ENCODE results near the gene FOSL1.

FOSL1 gene

DNA sequence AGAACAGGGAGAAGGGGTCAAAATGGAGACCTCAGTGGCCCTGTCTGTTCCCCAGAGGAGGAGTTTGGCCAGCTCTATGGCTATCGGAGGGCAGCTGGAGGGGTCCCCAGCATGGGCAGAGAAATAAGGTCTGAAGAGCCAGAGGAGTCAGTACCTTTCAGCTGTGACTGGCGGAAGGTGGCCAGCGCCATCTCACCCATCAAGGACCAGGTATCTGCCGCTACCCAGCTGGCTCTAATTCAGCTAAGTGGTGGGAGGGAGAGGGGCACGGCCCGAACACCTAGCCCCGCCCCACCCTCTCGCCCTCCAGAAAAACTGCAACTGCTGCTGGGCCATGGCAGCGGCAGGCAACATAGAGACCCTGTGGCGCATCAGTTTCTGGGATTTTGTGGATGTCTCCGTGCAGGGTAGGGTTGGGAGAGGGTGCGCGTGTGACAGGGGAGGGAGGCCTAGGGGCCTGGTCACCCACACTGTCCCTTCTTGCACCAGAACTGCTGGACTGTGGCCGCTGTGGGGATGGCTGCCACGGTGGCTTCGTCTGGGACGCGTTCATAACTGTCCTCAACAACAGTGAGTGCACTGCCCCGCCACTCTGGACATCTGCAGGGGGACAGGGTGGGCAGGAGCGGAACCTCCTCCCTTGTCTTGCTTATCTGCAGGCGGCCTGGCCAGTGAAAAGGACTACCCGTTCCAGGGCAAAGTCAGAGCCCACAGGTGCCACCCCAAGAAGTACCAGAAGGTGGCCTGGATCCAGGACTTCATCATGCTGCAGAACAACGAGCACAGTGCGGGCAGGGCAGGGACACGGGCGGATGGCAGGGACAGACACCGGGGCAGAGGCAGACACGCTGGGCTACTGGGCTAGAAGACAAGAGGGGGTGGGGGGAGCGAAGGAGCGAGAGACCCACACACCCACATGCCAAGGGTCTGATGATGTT lies 17.8 kb downstream of the FOSL1 start:
- DNase-seq (ENCODE audit: low read depth), result no peak

DNA sequence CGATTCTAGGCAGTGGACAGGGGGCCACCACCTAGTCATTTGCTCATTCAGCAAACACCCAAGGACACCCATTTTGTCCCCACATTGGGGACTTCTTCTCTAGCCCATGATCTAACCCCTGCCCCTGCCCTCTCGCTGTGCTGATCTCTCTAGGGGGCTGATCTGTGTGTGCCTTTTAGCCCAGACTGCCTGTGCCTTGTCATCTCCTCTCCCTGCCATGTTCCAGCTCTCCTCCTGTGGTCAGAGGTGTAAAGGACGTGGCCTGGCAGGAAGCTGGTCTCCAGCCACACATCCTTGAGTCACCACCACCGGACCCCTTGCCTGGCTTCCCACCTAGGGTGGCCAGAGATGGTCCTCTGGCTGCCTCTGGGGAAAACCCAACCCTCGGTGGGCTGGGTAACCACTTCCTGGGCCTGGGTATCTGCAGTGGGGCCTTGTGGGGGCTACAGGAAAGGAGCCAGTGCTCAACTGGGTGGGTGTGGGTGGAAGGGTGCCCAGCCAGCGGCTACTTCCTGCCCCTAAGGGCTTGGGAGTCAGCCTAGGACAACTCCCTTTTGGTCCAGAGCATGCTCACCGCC lies 19.3 kb downstream of the FOSL1 start:
- no peak for DNase-seq (ENCODE audit: low read depth)

DNA sequence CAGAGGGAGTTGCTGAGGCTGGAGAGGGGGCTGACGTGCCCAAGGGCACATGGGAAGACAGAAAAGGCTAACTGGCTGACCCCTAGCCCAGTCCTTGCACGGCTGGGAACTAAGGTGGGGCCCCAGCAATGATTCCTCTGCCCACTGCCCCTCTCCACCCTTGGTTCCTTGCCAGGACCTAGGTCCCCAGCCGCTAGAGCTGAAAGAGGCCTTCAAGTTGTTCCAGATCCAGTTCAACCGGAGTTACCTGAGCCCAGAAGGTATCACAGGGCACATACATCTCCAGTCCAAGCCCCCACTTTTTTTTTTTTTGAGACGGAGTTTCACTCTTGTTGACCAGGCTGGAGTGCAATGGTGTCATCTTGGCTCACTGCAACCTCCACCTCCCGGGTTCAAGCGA lies 20.2 kb downstream of the FOSL1 start:
- DNase-seq (ENCODE audit: low read depth), result no peak

DNA sequence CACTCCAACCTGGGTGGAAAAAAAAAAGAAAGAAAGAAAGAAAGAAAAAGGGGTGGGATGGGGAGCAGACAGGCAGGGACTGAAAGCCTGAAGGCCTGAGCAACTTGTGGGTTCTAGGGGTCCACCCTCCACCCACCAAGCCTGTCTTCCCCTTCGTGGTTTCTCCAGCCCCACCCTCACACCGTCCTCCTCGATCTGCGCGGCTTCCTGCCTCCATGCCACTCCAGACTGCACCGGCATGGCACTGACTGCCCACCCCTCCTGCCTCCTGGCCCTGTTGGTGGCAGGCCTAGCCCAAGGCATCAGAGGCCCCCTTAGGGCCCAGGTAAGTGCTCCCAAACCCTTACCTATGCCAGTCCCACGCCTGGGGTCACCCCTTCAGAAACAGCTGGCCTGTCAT lies 20.6 kb downstream of the FOSL1 start, which contains the start of gene CTSW:
TSS of gene CTSW (plus strand) at position 221 of the 400 bp plus-strand sequence. CDS start at position 239, 18 bp downstream.
- DNase-seq (ENCODE audit: low read depth), result peak; percentile 45

DNA sequence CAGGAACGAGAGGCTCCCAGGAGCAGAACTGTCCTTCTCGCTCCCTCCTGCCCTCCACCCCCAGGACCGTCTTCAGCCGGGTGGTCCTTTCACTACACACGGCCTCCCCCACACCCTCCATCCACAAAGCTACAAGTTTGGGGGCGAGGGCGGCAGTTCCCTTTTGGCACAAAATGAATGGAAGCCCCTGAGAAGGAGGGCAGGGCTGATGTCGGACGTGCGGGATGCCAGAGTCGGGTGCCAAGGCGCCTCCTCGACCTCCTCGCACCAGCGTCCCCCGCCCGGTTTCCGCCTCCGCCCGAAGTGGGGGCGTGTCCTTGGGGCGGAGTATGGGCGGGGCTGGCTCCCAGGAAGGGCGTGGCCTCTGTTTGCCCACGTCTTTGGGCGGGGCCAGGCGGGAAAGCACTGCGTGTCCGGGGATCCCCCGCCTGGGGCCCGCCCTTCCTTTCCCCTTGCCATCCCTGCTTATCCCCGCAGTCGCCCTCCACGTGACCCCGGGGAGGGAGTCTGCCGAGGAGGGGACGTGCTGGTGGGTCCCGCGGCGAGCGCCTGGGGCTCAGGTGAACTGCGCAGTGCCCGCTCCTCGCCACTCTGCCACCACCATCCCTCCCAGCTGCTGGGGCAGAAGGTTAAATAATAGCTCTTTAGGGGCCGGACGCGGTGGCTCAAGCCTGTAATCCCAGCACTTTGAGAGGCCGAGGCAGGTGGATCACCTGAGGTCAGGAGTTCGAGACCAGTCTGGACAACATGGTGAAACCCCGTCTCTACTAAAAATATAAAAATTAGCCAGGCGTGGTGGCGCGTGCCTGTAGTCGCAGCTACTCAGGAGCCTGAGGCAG lies 26.7 kb downstream of the FOSL1 start:
- peak; percentile 91 for DNase-seq (ENCODE audit: low read depth)

DNA sequence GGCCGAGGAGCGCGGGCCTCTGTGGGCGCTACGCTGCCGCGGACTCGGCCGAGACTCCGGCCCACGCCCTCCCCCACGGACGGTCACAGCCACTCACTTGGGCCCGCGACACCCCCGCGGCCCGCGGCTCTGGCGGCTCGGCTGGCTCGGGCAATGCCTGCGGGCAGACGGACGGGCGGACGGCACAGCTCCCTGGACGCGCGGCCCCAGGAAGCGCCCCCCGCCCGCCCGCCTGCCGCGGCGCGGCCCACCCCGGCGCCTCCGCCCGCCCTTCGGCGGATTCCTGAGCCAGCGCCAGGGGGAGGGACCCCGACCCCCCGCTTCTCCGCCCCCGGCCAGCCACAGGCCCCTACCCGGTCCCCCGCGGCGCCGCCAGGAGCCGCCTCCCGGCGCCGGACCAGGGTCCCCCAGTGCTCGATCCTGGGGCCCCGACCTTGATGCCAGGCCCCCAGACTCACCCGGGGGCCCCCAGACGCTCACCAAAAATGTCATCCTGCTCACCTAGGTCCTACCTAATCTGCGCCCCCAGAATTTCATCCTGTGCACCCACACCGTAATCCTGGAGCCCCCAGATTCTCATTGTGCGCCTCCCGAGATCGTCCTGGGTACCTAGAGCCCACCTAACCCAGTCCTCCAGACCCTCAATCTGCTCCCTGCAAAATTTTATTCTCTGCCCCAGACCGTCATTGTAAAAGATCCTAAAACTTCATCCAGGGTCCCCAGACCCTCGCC lies 27.4 kb downstream of the FOSL1 start, which contains the start of gene EFEMP2:
TSS of gene EFEMP2 (minus strand) at position 215 of the 732 bp plus-strand sequence. CDS start 446 bp downstream, outside the sequence.
- no peak for DNase-seq (ENCODE audit: low read depth)

DNA sequence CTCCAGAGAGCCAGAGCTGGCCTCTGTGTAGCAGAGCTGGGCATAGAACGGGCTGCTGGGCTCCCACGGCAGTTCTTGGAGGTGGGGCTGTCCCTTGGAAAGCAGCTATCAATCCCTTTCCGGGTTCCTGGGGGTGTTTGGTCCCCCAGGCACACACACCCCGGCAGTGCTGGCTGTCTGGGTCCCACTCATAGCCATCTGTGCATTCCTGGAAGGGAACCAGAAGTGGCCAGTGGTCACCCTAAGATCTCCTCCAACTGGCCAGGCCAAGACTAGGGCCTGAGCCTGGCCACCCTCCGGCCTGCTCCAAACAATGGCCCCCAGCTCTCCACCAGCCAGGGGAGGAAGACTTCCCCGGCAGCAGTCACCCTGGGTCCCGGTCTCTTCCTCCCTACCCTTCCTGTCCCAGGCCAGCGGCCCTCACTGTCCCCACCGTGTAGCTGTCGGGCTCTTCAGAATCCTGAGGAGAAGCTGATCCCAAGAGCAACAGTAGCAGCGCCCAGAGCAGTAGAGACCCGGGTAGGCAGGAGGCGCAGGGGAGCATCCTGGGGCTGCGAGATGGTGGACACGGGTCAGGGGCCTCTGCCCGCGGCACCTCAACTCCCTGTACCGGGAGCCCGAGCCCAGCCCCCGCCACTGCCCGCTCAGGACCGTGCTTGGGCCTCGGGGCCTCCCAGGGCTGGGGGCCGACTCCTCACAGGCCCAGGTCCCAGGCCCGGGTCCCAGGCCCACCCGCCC lies 28.2 kb downstream of the FOSL1 start:
- DNase-seq (ENCODE audit: low read depth), result no peak

DNA sequence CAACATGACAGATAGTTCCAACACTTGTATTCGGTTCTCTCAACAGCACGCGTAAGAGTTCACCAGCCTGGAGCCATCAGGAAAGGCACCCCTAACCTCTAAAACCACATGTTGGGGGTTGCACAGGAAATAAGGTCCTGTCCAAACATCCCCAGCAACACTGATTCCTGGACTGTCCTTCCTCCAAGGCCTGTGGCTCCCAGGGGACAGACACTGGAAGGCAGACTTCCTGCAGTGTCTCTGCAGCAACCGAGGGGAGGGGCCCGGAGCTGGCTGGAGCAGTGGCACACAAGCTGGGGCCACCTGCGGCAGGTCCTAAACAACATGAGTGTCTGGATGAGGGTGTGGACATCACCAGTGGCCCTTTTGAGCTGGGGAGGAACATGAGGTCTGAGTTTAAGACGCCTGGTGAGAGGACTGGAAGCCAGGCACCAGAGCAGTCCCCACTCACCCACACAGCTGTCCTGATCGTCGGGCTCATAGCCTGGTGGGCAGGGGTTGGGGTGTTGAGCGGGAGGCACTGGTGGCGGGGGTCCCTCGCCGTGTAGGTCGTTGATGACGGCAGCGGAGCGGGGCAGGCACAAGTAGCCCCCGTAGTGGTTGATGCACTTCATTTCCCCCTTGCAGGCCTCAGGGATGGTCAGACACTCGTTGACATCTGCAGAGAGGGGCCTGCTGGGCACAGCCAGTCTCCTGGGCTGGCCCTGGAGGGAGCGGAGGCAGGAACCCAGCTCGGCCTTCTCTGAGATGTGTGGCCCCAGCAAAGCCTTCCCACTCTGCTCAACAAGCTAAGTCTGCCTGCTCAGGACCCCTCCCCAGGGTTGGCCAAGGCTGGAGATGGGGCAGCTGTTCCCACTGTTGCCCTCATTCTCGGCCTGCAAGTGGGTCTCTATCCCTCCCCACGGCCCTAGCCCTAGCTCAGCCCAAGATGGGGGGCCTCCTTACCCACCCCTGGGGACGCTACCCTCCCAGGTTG lies 29.2 kb downstream of the FOSL1 start:
- DNase-seq (ENCODE audit: low read depth), result no peak

DNA sequence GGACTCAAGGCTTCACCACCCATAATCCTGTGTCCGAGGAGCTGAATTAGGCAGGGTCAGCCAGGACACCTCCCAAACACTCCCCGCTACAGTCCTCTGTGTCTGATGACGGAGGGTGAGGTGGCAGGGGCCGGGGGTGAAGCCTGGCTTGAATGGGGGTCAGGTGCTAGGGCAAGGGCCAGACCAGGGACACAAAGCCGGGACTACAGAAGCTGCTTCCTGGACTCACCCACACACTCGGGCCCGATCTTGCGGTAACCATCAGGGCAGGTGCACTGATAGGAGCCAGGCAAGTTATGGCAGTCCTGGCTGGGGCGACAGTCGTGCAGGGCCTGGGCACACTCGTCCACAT lies 29.9 kb downstream of the FOSL1 start:
- no peak for DNase-seq (ENCODE audit: low read depth)

DNA sequence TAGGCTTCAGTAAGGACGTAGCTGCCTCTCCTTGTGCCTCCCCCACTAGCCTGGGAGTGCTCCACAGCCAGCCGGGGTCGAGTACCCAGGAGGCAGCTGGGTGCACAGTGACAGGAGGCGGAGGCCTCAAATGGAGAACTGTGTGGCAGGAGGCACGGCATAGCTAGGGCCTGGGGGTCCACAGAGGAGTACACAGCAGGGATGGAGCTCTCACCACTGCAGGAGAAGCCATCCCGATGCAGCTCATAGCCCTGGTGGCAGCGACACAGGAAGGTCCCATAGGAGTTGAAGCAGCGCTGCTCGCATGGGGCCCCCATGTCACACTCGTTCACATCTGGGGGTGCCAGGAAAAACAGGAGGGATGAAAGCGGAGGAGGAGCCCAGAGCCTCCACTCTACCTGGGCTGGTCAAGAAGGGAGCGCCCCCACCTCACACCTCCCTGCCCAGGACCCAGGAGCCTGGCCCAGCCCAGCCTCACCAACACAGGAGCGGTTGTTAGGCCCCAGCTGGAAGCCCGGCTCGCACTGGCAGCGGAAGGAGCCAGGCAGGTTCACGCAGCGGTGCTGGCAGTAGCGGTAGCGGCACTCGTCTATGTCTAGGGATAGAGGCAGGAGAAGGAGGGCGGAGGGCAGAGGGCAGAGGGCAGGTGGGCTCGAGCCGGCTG lies 30.4 kb downstream of the FOSL1 start:
- DNase-seq (ENCODE audit: low read depth), result no peak

DNA sequence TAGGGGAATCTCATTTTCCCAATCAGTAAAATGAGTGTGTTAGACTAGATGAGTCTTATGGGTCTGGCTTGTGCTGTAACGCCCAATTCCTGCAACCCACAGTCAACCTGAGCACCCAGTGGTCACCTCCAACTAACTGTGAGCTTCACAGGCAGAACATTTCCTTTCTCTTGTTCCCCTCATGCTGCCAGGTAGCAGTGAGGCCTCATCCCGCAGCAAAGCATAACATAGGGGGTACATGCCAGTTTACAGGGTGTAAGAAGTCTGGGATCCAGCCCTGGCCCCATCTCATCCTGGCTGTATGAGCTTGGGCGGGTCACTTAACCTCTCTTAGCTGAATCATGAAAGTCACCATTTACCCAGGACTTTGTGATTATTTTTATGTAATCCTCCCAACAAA lies 31.3 kb downstream of the FOSL1 start:
- no peak for DNase-seq (ENCODE audit: low read depth)

DNA sequence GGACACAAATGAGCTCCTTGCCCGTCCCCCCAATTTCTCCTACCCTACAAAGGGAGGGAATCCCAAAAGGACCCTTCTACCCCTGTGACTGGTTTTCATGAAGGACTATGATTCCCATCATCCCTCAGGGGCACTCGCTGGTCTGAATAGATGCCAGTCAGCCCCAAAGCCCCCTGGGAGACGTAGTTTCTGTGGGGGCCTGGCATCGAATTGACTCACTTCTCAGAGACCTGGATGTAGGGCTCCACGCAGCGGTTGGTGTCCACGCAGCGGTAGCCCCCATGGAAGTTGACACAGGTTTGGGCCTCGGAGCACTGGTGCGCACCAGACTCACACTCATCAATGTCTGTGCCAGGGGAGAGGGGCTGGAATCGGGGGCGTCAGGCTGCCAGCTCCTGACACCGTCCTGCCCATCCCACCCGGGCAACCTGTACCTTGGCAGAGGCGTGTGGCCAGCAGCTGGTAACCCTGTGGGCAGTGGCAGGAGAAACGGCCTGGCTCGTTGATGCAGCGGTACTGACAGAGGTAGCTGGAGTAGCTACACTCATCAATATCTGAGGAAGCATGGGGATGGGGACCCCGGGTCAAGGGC lies 32.0 kb downstream of the FOSL1 start:
- no peak for DNase-seq (ENCODE audit: low read depth)

DNA sequence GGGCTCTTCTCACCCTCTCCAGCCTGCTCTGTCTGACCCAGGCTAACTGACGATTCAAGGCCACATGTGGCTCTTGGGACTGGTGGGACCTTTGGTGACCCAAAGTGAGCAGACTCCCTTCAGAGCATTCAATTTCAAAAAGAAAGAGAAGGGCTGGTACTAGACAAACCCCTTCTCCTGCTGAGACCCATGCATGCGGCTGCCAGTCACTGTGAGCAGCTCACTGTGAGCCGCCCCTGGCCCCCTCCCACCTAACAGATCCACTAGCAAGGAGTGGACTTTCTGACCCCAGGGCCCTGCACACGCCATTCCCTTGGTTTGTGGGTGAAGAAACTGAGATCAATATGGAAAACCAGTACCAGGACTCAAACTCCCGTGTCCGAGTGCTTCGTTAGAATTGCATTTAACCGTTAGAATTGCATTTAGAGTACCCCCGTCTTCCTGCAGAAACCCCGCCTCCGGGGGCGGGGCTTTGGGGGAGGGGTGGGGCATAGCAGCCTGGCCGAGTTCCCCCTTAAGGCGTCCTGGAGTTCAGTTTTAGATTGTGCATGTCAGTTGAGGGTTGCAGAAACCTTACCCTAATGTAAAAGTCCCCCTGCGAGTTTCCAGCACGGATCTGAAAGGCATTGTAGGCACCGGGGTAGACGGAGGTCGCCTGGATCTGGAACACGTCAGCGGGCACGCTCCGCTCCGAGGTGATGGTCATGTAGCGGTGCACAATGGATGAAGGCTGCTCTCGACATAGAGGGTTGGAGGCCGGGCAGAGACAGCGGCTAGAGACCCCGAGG lies 32.7 kb downstream of the FOSL1 start:
- peak; percentile 24 for DNase-seq (ENCODE audit: low read depth)

DNA sequence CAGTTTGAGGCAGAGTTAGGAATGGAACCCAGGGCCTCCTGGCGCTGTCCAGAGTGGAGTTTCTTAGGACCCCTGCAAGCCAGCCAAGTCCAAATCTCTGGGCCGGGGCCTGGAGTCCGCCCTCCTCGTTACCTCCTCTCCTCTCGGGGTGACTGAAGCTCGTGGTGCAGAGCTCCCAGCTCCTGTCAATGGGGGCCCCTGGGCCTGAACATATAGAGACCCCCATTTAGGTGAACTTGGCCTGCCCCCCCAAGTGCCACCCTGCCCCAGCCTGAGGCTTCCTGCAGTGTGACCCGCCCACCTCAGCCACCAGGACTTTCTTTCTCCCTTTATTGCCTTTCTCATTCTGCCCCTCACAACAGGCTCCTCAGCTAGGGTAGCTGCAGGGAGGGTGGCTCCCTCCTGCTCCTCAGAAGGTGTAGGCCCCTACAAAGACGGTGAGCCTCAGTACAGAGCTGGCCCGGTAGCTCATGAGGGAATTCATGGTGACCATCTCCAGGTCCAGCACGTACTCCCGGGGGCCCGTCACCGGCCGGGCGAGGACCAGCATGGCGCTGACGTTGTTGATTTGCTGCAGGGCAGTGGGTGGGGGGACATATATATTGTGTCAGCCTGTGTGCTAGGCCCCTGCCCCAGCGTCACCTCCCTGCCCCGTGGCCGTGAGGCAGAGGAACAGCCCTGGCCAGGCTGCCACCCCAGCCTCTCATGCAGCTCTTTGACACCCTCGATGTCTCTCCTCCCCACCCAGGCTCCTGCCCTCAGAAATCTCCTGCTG lies 33.5 kb downstream of the FOSL1 start:
- DNase-seq (ENCODE audit: low read depth), result no peak

DNA sequence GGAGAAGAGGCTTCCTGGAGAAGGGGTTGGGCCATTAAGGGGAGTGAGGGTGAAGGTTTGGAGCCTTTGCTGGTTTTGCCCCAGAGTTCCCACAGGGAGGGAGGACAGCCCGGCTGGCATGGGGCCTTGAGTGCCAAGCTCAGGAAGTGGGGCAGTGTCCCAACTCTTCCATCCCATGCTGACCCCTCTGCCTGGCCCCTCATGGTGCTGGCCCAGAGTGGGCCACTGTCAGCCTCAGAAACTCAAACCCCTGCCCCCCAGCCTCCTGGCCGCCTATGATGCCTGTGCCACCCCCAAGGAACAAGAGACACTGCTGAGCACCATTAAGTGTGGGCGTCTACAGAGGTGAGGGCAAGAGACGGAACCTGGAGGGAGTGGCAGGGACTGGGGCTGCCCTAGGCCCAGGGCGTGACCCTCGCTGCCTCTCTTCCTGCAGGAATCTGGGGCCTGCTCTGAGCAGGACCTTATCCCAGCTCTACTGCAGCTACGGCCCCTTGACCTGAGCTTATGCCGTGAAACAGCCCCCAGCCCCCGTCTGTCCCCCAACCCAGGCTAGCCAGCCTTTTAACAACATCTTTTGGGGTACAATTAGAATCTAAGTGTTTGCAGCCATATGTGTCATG lies 34.5 kb downstream of the FOSL1 start:
- no peak for DNase-seq (ENCODE audit: low read depth)

DNA sequence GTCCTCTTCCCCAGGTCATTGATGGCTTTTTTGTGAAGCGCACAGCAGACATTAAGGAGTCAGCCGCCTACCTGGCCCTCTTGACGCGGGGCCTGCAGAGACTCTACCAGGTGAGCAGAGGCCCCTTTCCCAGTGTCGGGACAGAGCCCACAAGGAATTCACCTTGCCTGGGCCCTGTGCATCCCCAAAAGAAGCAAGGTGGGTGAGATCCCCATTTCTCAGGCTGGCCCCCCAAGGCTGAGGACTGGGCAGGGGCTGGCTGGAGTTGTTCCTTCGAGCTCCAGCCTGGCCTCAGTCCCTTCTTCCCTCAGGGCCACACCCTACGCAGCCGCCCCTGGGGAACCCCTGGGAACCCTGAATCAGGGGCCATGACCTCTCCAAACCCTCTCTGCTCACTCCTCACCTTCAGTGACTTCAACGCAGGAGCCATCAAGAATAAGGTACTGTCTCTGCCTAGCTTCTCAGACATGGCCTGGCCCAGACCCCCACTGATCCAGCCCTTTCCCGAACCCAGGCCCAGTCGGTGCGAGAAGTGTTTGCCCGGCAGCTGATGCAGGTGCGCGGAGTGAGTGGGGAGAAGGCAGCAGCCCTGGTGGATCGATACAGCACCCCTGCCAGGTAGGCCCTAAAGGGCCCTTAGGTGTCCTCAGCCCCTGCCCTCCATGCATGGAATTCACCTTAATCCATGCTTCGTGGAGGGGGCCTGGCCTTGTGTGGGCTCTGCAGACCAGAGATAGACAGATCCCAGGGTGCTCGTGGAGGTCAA lies 35.3 kb downstream of the FOSL1 start:
- DNase-seq (ENCODE audit: low read depth), result no peak
